ENCODE measurements around the gene UBXN1.

GRCh38 chr11:62715150-62716130 lies 36.6 kb upstream of the UBXN1 start:
- TF ChIP-seq CTCF (conservative IDR thresholded peaks at IDR 0.05) (no peak), ZFX (IDR thresholded peaks at IDR 0.05) (no peak)
